ENCODE results near the gene RYR2. TPM values are rescaled to one million over a fixed set of nuclear protein-coding genes. Genes with fewer than 3 reads are reported as not detected.

The RYR2 gene
- total and polyA plus RNA-seq, 2 of the 8 experiments (the other 6 are each of a cell fraction or from before 2014, with no cell fraction given), result 1.3 to 4.4 TPM

- TF ChIP-seq CHD7 (IDR thresholded peaks at IDR 0.05; ENCODE audit: insufficient replicate concordance, low read length) (no peak), NRF1 (IDR thresholded peaks at IDR 0.05; ENCODE audit: low read depth, low read length) (no peak), TAF7 (optimal IDR thresholded peaks at IDR 0.05; ENCODE audit: borderline replicate concordance, low read depth, low read length) (no peak), ATF3 (IDR thresholded peaks at IDR 0.05; ENCODE audit: insufficient read depth, low read depth, low read length) (no peak), EGR1 (IDR thresholded peaks at IDR 0.05; ENCODE audit: borderline replicate concordance, low read depth, low read length) (no peak), SIRT6 (IDR thresholded peaks at IDR 0.05; ENCODE audit: low read length) (no peak), ASH2L (IDR thresholded peaks at IDR 0.05; ENCODE audit: low read length) (no peak), SP1 (IDR thresholded peaks at IDR 0.05; ENCODE audit: low read depth, low read length) (no peak), CHD2 (IDR thresholded peaks at IDR 0.05; ENCODE audit: low read length) (no peak), TEAD4 (IDR thresholded peaks at IDR 0.05; ENCODE audit: low read depth, low read length) (no peak), PHF8 (conservative IDR thresholded peaks at IDR 0.05; ENCODE audit: low read depth, low read length) (no peak), TCF12 (IDR thresholded peaks at IDR 0.05; ENCODE audit: low read depth, low read length) (no peak), CBX5 (IDR thresholded peaks at IDR 0.05; ENCODE audit: low read depth, low read length) (no peak)
Measured at GRCh38 chr1:237293804-237294203, 251.8 kb downstream of the RYR2 start (continued).
